ENCODE data around the gene STX2.
"Not testable (repeated sequence)": the region's sequence is repeated elsewhere in the genome, so short reads cannot be mapped to it uniquely, and the experiment has no call there.

STX2 gene

DNA sequence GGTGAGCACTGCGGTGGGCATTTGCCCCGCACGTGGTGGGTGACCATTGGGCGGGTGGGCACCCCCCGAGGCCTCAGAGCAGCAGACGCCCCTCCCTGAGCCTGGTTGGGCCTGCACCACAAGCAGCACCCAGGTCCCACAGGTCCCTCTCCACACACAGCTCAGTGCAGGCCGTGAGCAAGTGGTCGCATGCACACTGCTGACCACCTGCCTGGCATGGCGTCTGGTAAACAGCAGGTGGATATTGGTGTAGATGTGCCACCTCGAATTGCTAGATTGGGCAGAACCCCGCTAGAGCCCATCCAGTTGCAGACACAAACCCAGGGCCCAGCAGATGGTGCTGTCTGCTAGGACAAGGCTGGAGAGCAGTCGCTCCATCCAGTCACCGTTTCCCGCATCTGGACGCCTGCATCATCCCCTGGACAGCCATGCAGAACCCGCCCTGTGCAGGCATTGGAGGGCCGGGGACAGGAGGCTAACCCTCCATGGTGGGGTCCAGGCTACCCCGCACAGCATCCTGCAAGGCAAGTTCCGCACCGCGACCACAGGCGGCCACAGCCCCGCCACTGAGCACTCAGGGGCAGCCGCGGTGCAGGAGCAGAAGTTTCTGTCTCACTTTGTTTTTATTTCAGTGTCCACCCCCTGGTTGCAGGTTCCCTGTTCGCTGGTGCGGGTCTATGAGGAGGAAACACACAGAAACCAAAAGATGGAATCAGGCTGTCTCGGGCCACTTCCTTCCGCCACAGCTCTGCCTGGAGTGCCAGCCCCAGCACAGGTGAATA lies 77.3 kb downstream of the STX2 start:
- Mint-ChIP-seq H3K27me3 (ENCODE audit: low read depth) (peaks cover 16% of the 10 kb centered on the region), H3K27ac (no peak overlapping the region), H3K9me3 (no peaks in the 10 kb centered on the region), H3K4me1 (no peaks in the 10 kb centered on the region), H3K36me3 (ENCODE audit: low read depth) (no peaks in the 10 kb centered on the region), H3K4me3 (no peak overlapping the region)
- peak; percentile 51 to 61 (median 61) for TF ChIP-seq CTCF (IDR thresholded peaks at IDR 0.05; ENCODE audit: unreplicated experiment in 3 of 3)

- Mint-ChIP-seq H3K27me3 (ENCODE audit: low read depth) (peaks cover 16% of the 10 kb centered on the region), H3K4me1 (no peaks in the 10 kb centered on the region), H3K4me3 (no peak overlapping the region), H3K36me3 (ENCODE audit: low read depth) (no peaks in the 10 kb centered on the region), H3K27ac (no peak overlapping the region), H3K9me3 (peaks cover 4% of the 10 kb centered on the region)
- no peak for TF ChIP-seq CTCF (IDR thresholded peaks at IDR 0.05; ENCODE audit: unreplicated experiment in 3 of 3)
Measured at GRCh38 chr12:130754234-130754901, 84.7 kb downstream of the STX2 start.

- no peak overlapping the region for H3K4me3 Mint-ChIP-seq
- H3K36me3 Mint-ChIP-seq (ENCODE audit: low read depth), result no peaks in the 10 kb centered on the region
- peaks cover 30% of the 10 kb centered on the region for H3K27me3 Mint-ChIP-seq (ENCODE audit: low read depth)
- peaks cover 5% of the 10 kb centered on the region for H3K4me1 Mint-ChIP-seq
- peaks cover 4% of the 10 kb centered on the region for H3K9me3 Mint-ChIP-seq
- TF ChIP-seq CTCF (IDR thresholded peaks at IDR 0.05; ENCODE audit: unreplicated experiment in 3 of 3), result no peak
- H3K27ac Mint-ChIP-seq, result no peak overlapping the region
Measured at GRCh38 chr12:130752692-130753230, 86.3 kb downstream of the STX2 start.

- H3K27ac Mint-ChIP-seq; H3K36me3 Mint-ChIP-seq (ENCODE audit: low read depth); H3K4me3 Mint-ChIP-seq; H3K4me1 Mint-ChIP-seq; H3K9me3 Mint-ChIP-seq: not testable (repeated sequence)
- H3K27me3 Mint-ChIP-seq (ENCODE audit: low read depth), result peaks cover 34% of the 10 kb centered on the region
Measured at GRCh38 chr12:130752037-130752436, 87.0 kb downstream of the STX2 start.

DNA sequence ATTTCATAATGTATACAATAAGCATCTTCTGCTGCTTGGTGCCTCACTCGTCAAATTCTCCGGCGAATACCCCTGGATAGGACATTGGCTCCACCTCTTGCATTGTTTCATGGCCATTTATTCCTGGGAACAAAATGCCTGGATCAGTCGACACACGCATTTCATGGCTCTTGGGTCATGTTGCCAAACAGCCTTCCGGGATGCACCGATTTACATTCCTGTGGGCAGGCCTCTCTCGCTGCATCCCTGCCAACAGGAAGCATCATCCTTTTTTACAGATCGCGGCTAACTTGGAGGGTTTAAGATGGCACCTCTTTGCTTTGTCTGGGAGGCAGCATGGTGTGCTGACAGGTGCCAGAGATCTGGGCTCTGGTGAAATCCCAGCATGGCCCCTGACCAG lies 90.3 kb downstream of the STX2 start:
- no peak for TF ChIP-seq CTCF (IDR thresholded peaks at IDR 0.05; ENCODE audit: unreplicated experiment in 3 of 3)

GRCh38 chr12:130747867-130748740 lies 90.9 kb downstream of the STX2 start:
- peak; percentile 80 to 93 (median 90) for TF ChIP-seq CTCF (IDR thresholded peaks at IDR 0.05; ENCODE audit: unreplicated experiment in 3 of 3)
- Mint-ChIP-seq H3K27me3 (ENCODE audit: low read depth) (peaks cover 45% of the 10 kb centered on the region), H3K4me3 (no peak overlapping the region), H3K9me3 (no peaks in the 10 kb centered on the region), H3K36me3 (ENCODE audit: low read depth) (no peaks in the 10 kb centered on the region), H3K27ac (no peak overlapping the region), H3K4me1 (peaks cover 7% of the 10 kb centered on the region)

More for the DNA sequence above, 90.3 kb downstream of the STX2 start:
- H3K4me1 Mint-ChIP-seq, result peaks cover 7% of the 10 kb centered on the region
- no peaks in the 10 kb centered on the region for H3K36me3 Mint-ChIP-seq (ENCODE audit: low read depth)
- H3K4me3 Mint-ChIP-seq, result no peak overlapping the region
- peaks cover 48% of the 10 kb centered on the region for H3K27me3 Mint-ChIP-seq (ENCODE audit: low read depth)
- H3K9me3 Mint-ChIP-seq, result no peaks in the 10 kb centered on the region
- H3K27ac Mint-ChIP-seq, result no peak overlapping the region
